WTC11 (cell line): Measurements from ENCODE around the gene TRIP13. TPM values are rescaled to one million over a fixed set of nuclear protein-coding genes. Genes with fewer than 3 reads are reported as not detected.

Experiments used
- ATAC-seq: fragments of 200-7000 bp; cut with Tn5 transposase; 2 replicates; pipeline ENCODE4 v1.10.0; 2021; ENCODE audit warnings: mild to moderate bottlenecking, moderate library complexity
- CTCF ChIA-PET: fragments of 300-600 bp; sonication (Branson Sonifier 250); formaldehyde crosslinking; loops from one replicate; lab custom pipeline; 2021; ENCODE audit warnings: antibody characterized with exemption; lab: Charles Lee
- POLR2A ChIA-PET: fragments of 350-600 bp; sonication (Branson Sonifier 250); formaldehyde crosslinking; loops from one replicate; lab custom pipeline; 2021; ENCODE audit warnings: antibody characterized with exemption; lab: Charles Lee
- DNase-seq: peaks from one replicate; pipeline ENCODE4 v3.0.0; 2021; ENCODE audit warnings: low spot score
- H3K27ac Mint-ChIP-seq: 2 replicates; pipeline ENCODE4 v1.8.0; 2021; ENCODE audit warnings: mixed read lengths
- H3K27me3 Mint-ChIP-seq: 2 replicates; pipeline ENCODE4 v1.8.0; 2021; ENCODE audit warnings: low read depth, mild to moderate bottlenecking, moderate library complexity, mixed read lengths
- H3K36me3 Mint-ChIP-seq: 2 replicates; pipeline ENCODE4 v1.8.0; 2021; ENCODE audit warnings: mixed read lengths
- H3K4me1 Mint-ChIP-seq: 2 replicates; pipeline ENCODE4 v1.8.0; 2022; ENCODE audit warnings: mixed read lengths
- H3K4me3 Mint-ChIP-seq: 2 replicates; pipeline ENCODE4 v1.8.0; 2021; ENCODE audit warnings: mild to moderate bottlenecking, moderate library complexity, mixed read lengths
- H3K9me3 Mint-ChIP-seq: 2 replicates; pipeline ENCODE4 v1.8.0; 2021; ENCODE audit warnings: mixed read lengths
- ATF1 ChIP-seq: sonication (generic); formaldehyde crosslinking; IDR thresholded peaks from 2 replicates; pipeline ENCODE4 v1.8.1; 2023; ENCODE audit warnings: mild to moderate bottlenecking, moderate library complexity, missing genetic modification reagents
- CBFB ChIP-seq: sonication (generic); formaldehyde crosslinking; IDR thresholded peaks from 2 replicates; pipeline ENCODE4 v1.8.1; 2022; ENCODE audit warnings: mild to moderate bottlenecking, low read depth, missing genetic modification reagents
- CREM ChIP-seq: sonication (generic); formaldehyde crosslinking; IDR thresholded peaks from 2 replicates; pipeline ENCODE4 v1.8.1; 2022; ENCODE audit warnings: mild to moderate bottlenecking, missing genetic modification reagents, moderate library complexity
- CTCF ChIP-seq: fragments of 200-600 bp; IDR thresholded peaks from 2 replicates; pipeline ENCODE4 v1.8.0; 2022; ENCODE audit warnings: antibody characterized with exemption
- E2F1 ChIP-seq: sonication (generic); formaldehyde crosslinking; IDR thresholded peaks from 2 replicates; pipeline ENCODE4 v1.8.0; 2022; ENCODE audit warnings: mild to moderate bottlenecking, missing genetic modification reagents
- ELF4 ChIP-seq: sonication (generic); formaldehyde crosslinking; IDR thresholded peaks from 2 replicates; pipeline ENCODE4 v1.8.1; 2022; ENCODE audit warnings: low read depth, mild to moderate bottlenecking, moderate library complexity, missing genetic modification reagents
- EMX1 ChIP-seq: fragments of 250-450 bp; sonication (Bioruptor Pico); IDR thresholded peaks from 2 replicates; pipeline ENCODE4 v1.8.0; 2021; ENCODE audit warnings: mild to moderate bottlenecking
- FOXP1 ChIP-seq: sonication (generic); formaldehyde crosslinking; IDR thresholded peaks from 2 replicates; pipeline ENCODE4 v1.8.0; 2022; ENCODE audit warnings: missing genetic modification reagents, mild to moderate bottlenecking, moderate library complexity, borderline replicate concordance
- GABPB1 ChIP-seq: sonication (generic); formaldehyde crosslinking; IDR thresholded peaks from 2 replicates; pipeline ENCODE4 v1.8.1; 2023; ENCODE audit warnings: mild to moderate bottlenecking, missing genetic modification reagents
- GTF2I ChIP-seq: fragments of 250-450 bp; sonication (Bioruptor Pico); conservative IDR thresholded peaks from 2 replicates; pipeline ENCODE4 v1.4.0; 2021; ENCODE audit warnings: mild to moderate bottlenecking
- MAX ChIP-seq: sonication (generic); formaldehyde crosslinking; IDR thresholded peaks from 2 replicates; pipeline ENCODE4 v1.8.0; 2022; ENCODE audit warnings: mild to moderate bottlenecking, missing genetic modification reagents
- MLX ChIP-seq: sonication (generic); formaldehyde crosslinking; IDR thresholded peaks from 2 replicates; pipeline ENCODE4 v1.8.1; 2023; ENCODE audit warnings: mild to moderate bottlenecking, missing genetic modification reagents, moderate library complexity
- NR1H2 ChIP-seq: sonication (generic); formaldehyde crosslinking; IDR thresholded peaks from 2 replicates; pipeline ENCODE4 v1.9.0; 2021; ENCODE audit warnings: mild to moderate bottlenecking, moderate library complexity, missing genetic modification reagents
- NR3C1 ChIP-seq: sonication (generic); formaldehyde crosslinking; conservative IDR thresholded peaks from 2 replicates; pipeline ENCODE4 v1.8.1; 2023; ENCODE audit warnings: low read depth, mild to moderate bottlenecking, missing genetic modification reagents
- PREB ChIP-seq: sonication (generic); formaldehyde crosslinking; IDR thresholded peaks from 2 replicates; pipeline ENCODE4 v1.8.1; 2022; ENCODE audit warnings: mild to moderate bottlenecking, missing genetic modification reagents, moderate library complexity, borderline replicate concordance
- SOX15 ChIP-seq: fragments of 250-450 bp; sonication (Bioruptor Pico); IDR thresholded peaks from 2 replicates; pipeline ENCODE4 v1.9.0; 2021; ENCODE audit warnings: mild to moderate bottlenecking
- ZBTB21 ChIP-seq: sonication (generic); formaldehyde crosslinking; IDR thresholded peaks from 2 replicates; pipeline ENCODE4 v1.8.1; 2023; ENCODE audit warnings: mild to moderate bottlenecking, missing genetic modification reagents, borderline replicate concordance
- ZBTB43 ChIP-seq: sonication (generic); formaldehyde crosslinking; IDR thresholded peaks from 2 replicates; pipeline ENCODE4 v1.8.1; 2023; ENCODE audit warnings: mild to moderate bottlenecking, missing genetic modification reagents
- ZNF423 ChIP-seq: fragments of 250-450 bp; sonication (Bioruptor Pico); IDR thresholded peaks from 2 replicates; pipeline ENCODE4 v2.1.2; 2022; ENCODE audit warnings: mild to moderate bottlenecking, moderate library complexity
- ZSCAN18 ChIP-seq: fragments of 250-450 bp; sonication (Bioruptor Pico); IDR thresholded peaks from 2 replicates; pipeline ENCODE4 v2.1.2; 2022; ENCODE audit warnings: mild to moderate bottlenecking, moderate library complexity
- total RNA-seq: library from RNA; stranded (reverse); gene quantifications from 3 replicates; pipeline ENCODE4 v1.2.3, GENCODE V29; 2021

The TRIP13 gene
- total RNA-seq, 1 experiment from 2014 or later = 33.7 TPM

GRCh38 chr5:909086-909485, 16.4 kb downstream of the TRIP13 start:
- no peaks in the 10 kb centered on the region for H3K9me3 Mint-ChIP-seq
- ATAC-seq = no peak
- TF ChIP-seq GABPB1 (CRISPR knock-in tag) = no peak
- no peak for TF ChIP-seq PREB (CRISPR knock-in tag)
- no peak for TF ChIP-seq MAX
- TF ChIP-seq NR1H2 (CRISPR knock-in tag) = no peak
- TF ChIP-seq ELF4 (CRISPR knock-in tag) = no peak
- no peak for TF ChIP-seq EMX1
- no peak for TF ChIP-seq ZNF423 (CRISPR knock-in tag)
- no peak overlapping the region for H3K4me3 Mint-ChIP-seq
- ChIA-PET CTCF (no interaction called here), POLR2A (no interaction called here)
- no peaks in the 10 kb centered on the region for H3K27me3 Mint-ChIP-seq
- no peak overlapping the region for H3K27ac Mint-ChIP-seq
- H3K36me3 Mint-ChIP-seq = peaks cover 86% of the 10 kb centered on the region
- DNase-seq = no peak
- H3K4me1 Mint-ChIP-seq = no peaks in the 10 kb centered on the region

GRCh38 chr5:909994-910768, 17.5 kb downstream of the TRIP13 start:
- CTCF ChIA-PET = no interaction called here
- Mint-ChIP-seq H3K36me3 (peaks cover 85% of the 10 kb centered on the region), H3K27ac (no peak overlapping the region)

GRCh38 chr5:910769-911160, 18.1 kb downstream of the TRIP13 start:
- Mint-ChIP-seq H3K4me3 (no peak overlapping the region), H3K9me3 (no peaks in the 10 kb centered on the region), H3K27me3 (no peaks in the 10 kb centered on the region), H3K36me3 (peaks cover 81% of the 10 kb centered on the region), H3K27ac (no peak overlapping the region), H3K4me1 (no peaks in the 10 kb centered on the region)
- ATAC-seq (no peak), DNase-seq (no peak)
- ChIA-PET POLR2A (no interaction called here), CTCF (no interaction called here)
- TF ChIP-seq NR3C1 = no peak
- no peak for TF ChIP-seq SOX15 (CRISPR knock-in tag)
- TF ChIP-seq ZSCAN18 (CRISPR knock-in tag) = no peak
- TF ChIP-seq ZNF423 (CRISPR knock-in tag) = no peak
- no peak for TF ChIP-seq ZBTB43 (CRISPR knock-in tag)
- TF ChIP-seq ZBTB21 (CRISPR knock-in tag) = no peak
- TF ChIP-seq GTF2I (CRISPR knock-in tag) = no peak
- TF ChIP-seq CREM = no peak
- no peak for TF ChIP-seq ATF1 (CRISPR knock-in tag)
- no peak for TF ChIP-seq CBFB (CRISPR knock-in tag)
- TF ChIP-seq E2F1 = no peak
- no peak for TF ChIP-seq MLX (CRISPR knock-in tag)
- no peak for TF ChIP-seq CTCF
- TF ChIP-seq FOXP1 (CRISPR knock-in tag) = no peak

More at GRCh38 chr5:909994-910768, 17.5 kb downstream of the TRIP13 start:
- TF ChIP-seq ZSCAN18 (CRISPR knock-in tag) = no peak
- no peak overlapping the region for H3K4me3 Mint-ChIP-seq
- no peak for DNase-seq
- H3K27me3 Mint-ChIP-seq = no peaks in the 10 kb centered on the region
- POLR2A ChIA-PET = no interaction called here
- H3K9me3 Mint-ChIP-seq = no peaks in the 10 kb centered on the region
- ATAC-seq = no peak
- H3K4me1 Mint-ChIP-seq = no peaks in the 10 kb centered on the region
